ENCODE measurements around the gene CFAP100. TPM values are rescaled to one million over a fixed set of nuclear protein-coding genes. Genes with fewer than 3 reads are reported as not detected.
A peak's percentile ranks its signal among the peaks of the same experiment; 100 is the strongest.

Gene CFAP100
- total RNA-seq, 4 donors from 2014 or later, result 0.98 to 2.8 TPM; not detected in 2

GRCh38 chr3:126478581-126479310, 84.0 kb downstream of the CFAP100 start:
- Histone ChIP-seq H3K4me1 (peaks cover under 1 to 8% of the 10 kb centered on the region in 2 donors), H3K27ac (no peak overlapping the region), H3K9me3 (no peaks in the 10 kb centered on the region), H3K4me3 (no peak overlapping the region), H3K36me3 (no peaks in the 10 kb centered on the region), H3K27me3 (no peaks in the 10 kb centered on the region)
- intact Hi-C loops (cut with DNase I; ENCODE audit: low total_unique reads), result no loop called here
- DNase-seq, result no peak
- TF ChIP-seq POLR2A (IDR thresholded peaks at IDR 0.05), result no peak
- TF ChIP-seq, protein P1, sequence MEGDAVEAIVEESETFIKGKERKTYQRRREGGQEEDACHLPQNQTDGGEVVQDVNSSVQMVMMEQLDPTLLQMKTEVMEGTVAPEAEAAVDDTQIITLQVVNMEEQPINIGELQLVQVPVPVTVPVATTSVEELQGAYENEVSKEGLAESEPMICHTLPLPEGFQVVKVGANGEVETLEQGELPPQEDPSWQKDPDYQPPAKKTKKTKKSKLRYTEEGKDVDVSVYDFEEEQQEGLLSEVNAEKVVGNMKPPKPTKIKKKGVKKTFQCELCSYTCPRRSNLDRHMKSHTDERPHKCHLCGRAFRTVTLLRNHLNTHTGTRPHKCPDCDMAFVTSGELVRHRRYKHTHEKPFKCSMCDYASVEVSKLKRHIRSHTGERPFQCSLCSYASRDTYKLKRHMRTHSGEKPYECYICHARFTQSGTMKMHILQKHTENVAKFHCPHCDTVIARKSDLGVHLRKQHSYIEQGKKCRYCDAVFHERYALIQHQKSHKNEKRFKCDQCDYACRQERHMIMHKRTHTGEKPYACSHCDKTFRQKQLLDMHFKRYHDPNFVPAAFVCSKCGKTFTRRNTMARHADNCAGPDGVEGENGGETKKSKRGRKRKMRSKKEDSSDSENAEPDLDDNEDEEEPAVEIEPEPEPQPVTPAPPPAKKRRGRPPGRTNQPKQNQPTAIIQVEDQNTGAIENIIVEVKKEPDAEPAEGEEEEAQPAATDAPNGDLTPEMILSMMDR (IDR thresholded peaks at IDR 0.05), result no peak

DNA sequence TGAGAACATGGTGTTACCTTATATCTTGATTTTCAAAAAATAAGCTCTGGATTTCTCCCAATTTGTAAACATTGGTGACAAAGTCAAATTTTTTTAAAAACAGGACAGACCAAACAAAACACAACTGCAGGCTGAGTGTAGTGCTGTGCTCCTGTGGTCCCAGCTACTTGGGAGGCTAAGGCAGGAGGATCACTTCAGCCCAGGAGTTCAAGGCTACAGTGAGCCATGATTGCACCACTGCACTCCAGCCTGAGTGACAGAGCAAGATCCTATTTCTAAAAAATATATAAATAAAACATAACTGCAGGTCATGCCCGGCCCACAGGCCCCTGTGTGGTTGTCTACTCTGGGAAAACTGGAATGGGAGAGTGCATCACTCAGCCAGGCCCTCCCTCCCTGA, 84.9 kb downstream of the CFAP100 start:
- TF ChIP-seq, protein P1 (IDR thresholded peaks at IDR 0.05), result no peak
- no peak for TF ChIP-seq POLR2A (IDR thresholded peaks at IDR 0.05)
- intact Hi-C loops (cut with DNase I; ENCODE audit: low total_unique reads), result no loop called here
- no peaks in the 10 kb centered on the region for H3K27me3 ChIP-seq
- no peak overlapping the region for H3K4me3 ChIP-seq
- no peaks in the 10 kb centered on the region for H3K4me1 ChIP-seq
- H3K27ac ChIP-seq, result no peak overlapping the region
- no peaks in the 10 kb centered on the region for H3K9me3 ChIP-seq
- H3K36me3 ChIP-seq, result no peaks in the 10 kb centered on the region
- DNase-seq, result no peak

- no peaks in the 10 kb centered on the region for H3K4me1 ChIP-seq
- H3K4me3 ChIP-seq, result no peak overlapping the region
- no peaks in the 10 kb centered on the region for H3K9me3 ChIP-seq
- intact Hi-C loops (cut with DNase I; ENCODE audit: low total_unique reads), result no loop called here
- DNase-seq, result no peak
- TF ChIP-seq, protein P1 (IDR thresholded peaks at IDR 0.05), result no peak
- no peak for TF ChIP-seq POLR2A (IDR thresholded peaks at IDR 0.05)
- no peaks in the 10 kb centered on the region for H3K27me3 ChIP-seq
- no peak overlapping the region for H3K27ac ChIP-seq
- no peaks in the 10 kb centered on the region for H3K36me3 ChIP-seq
Observed at GRCh38 chr3:126480206-126480605, 85.5 kb downstream of the CFAP100 start.

GRCh38 chr3:126480861-126481260, 86.2 kb downstream of the CFAP100 start:
- Histone ChIP-seq H3K27ac (no peak overlapping the region), H3K9me3 (no peaks in the 10 kb centered on the region), H3K4me1 (no peaks in the 10 kb centered on the region), H3K36me3 (no peaks in the 10 kb centered on the region), H3K4me3 (no peak overlapping the region), H3K27me3 (no peaks in the 10 kb centered on the region)
- TF ChIP-seq POLR2A (IDR thresholded peaks at IDR 0.05), result no peak
- TF ChIP-seq, protein P1 (IDR thresholded peaks at IDR 0.05), result no peak
- intact Hi-C loops (cut with DNase I; ENCODE audit: low total_unique reads), result no loop called here
- DNase-seq, result peak in 1 of 2 donors; percentile 29

- Histone ChIP-seq H3K27ac (no peak overlapping the region), H3K36me3 (no peaks in the 10 kb centered on the region), H3K4me1 (no peaks in the 10 kb centered on the region), H3K9me3 (no peaks in the 10 kb centered on the region), H3K27me3 (no peaks in the 10 kb centered on the region), H3K4me3 (no peak overlapping the region)
- peak in 1 of 2 donors; percentile 27 for DNase-seq
- intact Hi-C loops (cut with DNase I; ENCODE audit: low total_unique reads), result no loop called here
- TF ChIP-seq POLR2A (IDR thresholded peaks at IDR 0.05), result no peak
- TF ChIP-seq, protein P1 (IDR thresholded peaks at IDR 0.05), result no peak
Observed at GRCh38 chr3:126481808-126482502, 87.2 kb downstream of the CFAP100 start.
